Nephron progenitor cell (in vitro differentiated cells): Measurements from ENCODE around the gene SCARF2.

Source experiments
- DNase-seq: peaks from one replicate; pipeline ENCODE4 v3.0.0; 2021
- H3K27ac Mint-ChIP-seq: 2 replicates; pipeline ENCODE4 v1.8.0; 2021; ENCODE audit warnings: mild to moderate bottlenecking, moderate library complexity, mixed read lengths
- H3K27me3 Mint-ChIP-seq: 2 replicates; pipeline ENCODE4 v1.8.0; 2021; ENCODE audit warnings: mild to moderate bottlenecking, low read depth, mixed read lengths; ENCODE audit not compliant: poor library complexity
- H3K36me3 Mint-ChIP-seq: 2 replicates; pipeline ENCODE4 v1.8.0; 2021; ENCODE audit warnings: low read depth, mixed read lengths
- H3K4me1 Mint-ChIP-seq: 2 replicates; pipeline ENCODE4 v1.8.0; 2021; ENCODE audit warnings: mixed read lengths
- H3K4me3 Mint-ChIP-seq: 2 replicates; pipeline ENCODE4 v1.8.0; 2021; ENCODE audit warnings: mild to moderate bottlenecking, moderate library complexity, mixed read lengths
- H3K9me3 Mint-ChIP-seq: 2 replicates; pipeline ENCODE4 v1.8.0; 2021; ENCODE audit warnings: mild to moderate bottlenecking, moderate library complexity, mixed read lengths
- CTCF ChIP-seq: fragments of 200-600 bp; sonication (generic); IDR thresholded peaks from 2 replicates; pipeline ENCODE4 v1.5.0; 2021; ENCODE audit warnings: antibody characterized with exemption

Gene SCARF2

DNA sequence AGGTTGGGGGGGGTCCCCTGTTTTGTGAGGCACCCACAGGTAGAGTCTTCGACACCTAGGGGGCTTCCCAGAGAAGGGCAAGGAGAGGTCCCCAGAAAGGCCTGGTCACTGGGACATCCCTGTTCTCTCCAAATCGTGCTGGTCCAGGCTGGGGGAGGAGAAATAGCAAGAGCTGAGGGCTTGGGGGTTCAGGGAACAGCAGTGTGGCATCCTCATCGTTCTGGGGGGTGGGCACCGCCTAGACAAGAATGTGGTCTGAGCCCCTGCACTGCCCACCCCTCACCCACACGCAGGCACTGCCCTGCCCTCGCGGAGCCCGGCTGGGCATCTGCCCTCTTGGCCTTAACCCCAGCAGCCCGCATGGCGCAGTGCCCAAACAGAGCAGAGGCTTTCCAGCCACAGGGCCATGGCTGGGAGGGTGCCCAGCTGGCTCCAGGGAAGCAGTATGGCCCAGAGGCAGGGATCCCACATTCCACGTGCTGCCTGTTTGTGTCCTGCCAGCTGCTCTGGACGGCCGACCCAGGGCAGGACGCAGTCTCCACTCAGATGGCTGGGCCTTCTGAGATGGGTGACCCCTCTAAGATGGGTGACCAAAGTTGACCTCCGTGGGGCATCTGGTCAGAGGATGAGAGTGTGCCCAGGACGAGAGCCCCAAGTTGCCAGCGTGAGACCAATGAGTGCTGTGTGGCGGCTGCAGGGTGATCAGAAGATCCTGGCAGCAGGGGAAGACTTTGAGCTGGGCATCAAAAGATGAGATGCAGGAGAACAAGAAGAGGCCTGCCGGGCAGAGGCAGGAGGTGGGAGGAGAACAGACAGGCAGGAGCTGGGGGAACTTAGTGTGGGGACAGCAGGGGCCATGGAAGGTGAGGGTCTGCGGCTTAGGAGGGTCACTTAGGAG lies 14.4 kb downstream of the SCARF2 start:
- peak overlapping the region; percentile 54 for H3K4me3 Mint-ChIP-seq
- no peak for TF ChIP-seq CTCF
- H3K27me3 Mint-ChIP-seq: peaks cover 20% of the 10 kb centered on the region
- DNase-seq: no peak
- peaks cover 10% of the 10 kb centered on the region for H3K36me3 Mint-ChIP-seq
- peaks cover 10% of the 10 kb centered on the region for H3K4me1 Mint-ChIP-seq
- H3K27ac Mint-ChIP-seq: no peak overlapping the region
- no peaks in the 10 kb centered on the region for H3K9me3 Mint-ChIP-seq

GRCh38 chr22:20422271-20423007 lies 15.2 kb downstream of the SCARF2 start:
- H3K4me3 Mint-ChIP-seq: no peak overlapping the region
- DNase-seq: no peak
- H3K36me3 Mint-ChIP-seq: peaks cover 6% of the 10 kb centered on the region
- no peak for TF ChIP-seq CTCF
- H3K27ac Mint-ChIP-seq: no peak overlapping the region
- H3K4me1 Mint-ChIP-seq: peaks cover 10% of the 10 kb centered on the region
- H3K9me3 Mint-ChIP-seq: no peaks in the 10 kb centered on the region
- peaks cover 16% of the 10 kb centered on the region for H3K27me3 Mint-ChIP-seq

- Mint-ChIP-seq H3K4me1 (peaks cover 10% of the 10 kb centered on the region), H3K9me3 (no peaks in the 10 kb centered on the region), H3K4me3 (no peak overlapping the region), H3K27ac (no peak overlapping the region), H3K36me3 (no peaks in the 10 kb centered on the region), H3K27me3 (peaks cover 8% of the 10 kb centered on the region)
- DNase-seq: no peak
- TF ChIP-seq CTCF: no peak
These were observed 16.1 kb downstream of the SCARF2 start for GRCh38 chr22:20421507-20421874.

DNA sequence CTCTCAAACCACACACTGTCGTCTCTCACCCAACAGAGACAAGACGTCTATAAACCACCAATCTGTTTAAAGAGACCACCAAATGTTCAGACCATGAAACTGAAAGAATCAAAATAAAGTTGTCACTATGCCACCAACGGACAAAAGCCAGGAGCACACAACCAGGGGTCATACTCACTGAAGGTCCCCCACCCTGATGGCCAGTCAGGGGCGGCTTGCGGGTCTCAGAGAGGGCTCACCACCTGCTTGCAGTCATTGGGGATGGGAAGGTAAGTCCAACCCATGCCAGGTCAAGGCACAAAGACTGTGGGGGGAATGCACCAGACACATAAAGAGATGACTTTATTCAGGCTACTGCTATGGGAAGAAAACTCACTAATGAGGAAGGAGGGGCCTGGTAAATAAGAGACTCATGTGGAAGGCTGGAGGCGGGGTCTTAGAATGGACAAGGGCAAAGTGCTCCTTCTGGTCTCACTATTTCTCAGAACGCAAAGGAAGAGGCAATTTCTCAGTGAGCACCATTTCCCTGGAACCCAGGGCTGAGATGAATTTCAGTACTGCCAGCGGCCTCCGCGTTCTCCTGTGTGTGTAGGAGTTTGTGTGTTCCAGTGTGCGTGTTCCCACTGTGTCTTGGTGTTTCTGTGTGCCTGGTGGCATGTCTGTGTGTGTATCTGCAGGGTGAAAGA lies 17.3 kb downstream of the SCARF2 start:
- TF ChIP-seq CTCF: no peak
- H3K4me3 Mint-ChIP-seq: no peak overlapping the region
- H3K9me3 Mint-ChIP-seq: no peaks in the 10 kb centered on the region
- H3K27me3 Mint-ChIP-seq: peaks cover 13% of the 10 kb centered on the region
- no peak overlapping the region for H3K27ac Mint-ChIP-seq
- DNase-seq: no peak
- peaks cover 10% of the 10 kb centered on the region for H3K4me1 Mint-ChIP-seq
- H3K36me3 Mint-ChIP-seq: no peaks in the 10 kb centered on the region

- Mint-ChIP-seq H3K9me3 (no peaks in the 10 kb centered on the region), H3K27me3 (peaks cover 13% of the 10 kb centered on the region), H3K4me1 (peaks cover 10% of the 10 kb centered on the region), H3K36me3 (no peaks in the 10 kb centered on the region), H3K4me3 (no peak overlapping the region), H3K27ac (no peak overlapping the region)
- no peak for TF ChIP-seq CTCF
- no peak for DNase-seq
These were observed 18.0 kb downstream of the SCARF2 start for GRCh38 chr22:20419664-20419951.
